ENCODE results near the gene NEURL1B.
"Not testable (repeated sequence)": the region's sequence is repeated elsewhere in the genome, so short reads cannot be mapped to it uniquely, and the experiment has no call there.

NEURL1B gene

GRCh38 chr5:172658961-172659501 lies 18.0 kb downstream of the NEURL1B start:
- DNase-seq: no peak

- DNase-seq: no peak
Observed at GRCh38 chr5:172659570-172659908, 18.5 kb downstream of the NEURL1B start.

GRCh38 chr5:172659909-172660628 lies 19.0 kb downstream of the NEURL1B start:
- DNase-seq: no peak

GRCh38 chr5:172660974-172661373 lies 19.9 kb downstream of the NEURL1B start:
- no peak for DNase-seq

- no peak for DNase-seq
Observed at GRCh38 chr5:172661526-172661925, 20.5 kb downstream of the NEURL1B start.

- DNase-seq: no peak
Observed at GRCh38 chr5:172662596-172662995, 21.5 kb downstream of the NEURL1B start.

GRCh38 chr5:172664018-172664417 lies 23.0 kb downstream of the NEURL1B start:
- DNase-seq: no peak

GRCh38 chr5:172664681-172665541 lies 23.8 kb downstream of the NEURL1B start:
- DNase-seq: no peak

- no peak for DNase-seq
Observed at GRCh38 chr5:172666251-172666650, 25.2 kb downstream of the NEURL1B start.

GRCh38 chr5:172667786-172668593 lies 26.9 kb downstream of the NEURL1B start:
- no peak for DNase-seq

- no peak for DNase-seq
Observed at GRCh38 chr5:172668594-172669071, 27.6 kb downstream of the NEURL1B start.

GRCh38 chr5:172669386-172670004 lies 28.4 kb downstream of the NEURL1B start:
- DNase-seq: no peak

- no peak for DNase-seq
Observed at GRCh38 chr5:172670005-172670402, 28.9 kb downstream of the NEURL1B start.

GRCh38 chr5:172670444-172670843 lies 29.4 kb downstream of the NEURL1B start:
- no peak for DNase-seq

GRCh38 chr5:172671091-172671490 lies 30.0 kb downstream of the NEURL1B start:
- no peak for DNase-seq

GRCh38 chr5:172672681-172673080 lies 31.6 kb downstream of the NEURL1B start:
- no peak for DNase-seq

GRCh38 chr5:172674155-172674554 lies 33.1 kb downstream of the NEURL1B start:
- no peak for DNase-seq

- no peak for DNase-seq
Observed at GRCh38 chr5:172676914-172677475, 35.9 kb downstream of the NEURL1B start.

- not testable (repeated sequence) for DNase-seq
Observed at GRCh38 chr5:172678362-172678874, 37.4 kb downstream of the NEURL1B start.

GRCh38 chr5:172678902-172679301 lies 37.8 kb downstream of the NEURL1B start:
- no peak for DNase-seq

GRCh38 chr5:172679628-172680212 lies 38.7 kb downstream of the NEURL1B start:
- no peak for DNase-seq

Data from stimulated activated naive CD4-positive, alpha-beta T cell (primary cell).